ENCODE data around the gene MATCAP1.

MATCAP1 gene

GRCh38 chr16:67183627-67184452 is at the start of gene MATCAP1:
Gene MATCAP1, minus strand, starts transcription at chr16:67183963. Its CDS starts 3,353 bp downstream, at chr16:67180610.
- peak; percentile 49 for FAIRE-seq

GRCh38 chr16:67230809-67231660 is 47.3 kb upstream of the MATCAP1 start:
- no peak for FAIRE-seq

- FAIRE-seq, result no peak
These were observed 46.4 kb upstream of the MATCAP1 start for GRCh38 chr16:67229906-67230808.

- FAIRE-seq, result no peak
These were observed 45.1 kb upstream of the MATCAP1 start for GRCh38 chr16:67228905-67229304.

DNA sequence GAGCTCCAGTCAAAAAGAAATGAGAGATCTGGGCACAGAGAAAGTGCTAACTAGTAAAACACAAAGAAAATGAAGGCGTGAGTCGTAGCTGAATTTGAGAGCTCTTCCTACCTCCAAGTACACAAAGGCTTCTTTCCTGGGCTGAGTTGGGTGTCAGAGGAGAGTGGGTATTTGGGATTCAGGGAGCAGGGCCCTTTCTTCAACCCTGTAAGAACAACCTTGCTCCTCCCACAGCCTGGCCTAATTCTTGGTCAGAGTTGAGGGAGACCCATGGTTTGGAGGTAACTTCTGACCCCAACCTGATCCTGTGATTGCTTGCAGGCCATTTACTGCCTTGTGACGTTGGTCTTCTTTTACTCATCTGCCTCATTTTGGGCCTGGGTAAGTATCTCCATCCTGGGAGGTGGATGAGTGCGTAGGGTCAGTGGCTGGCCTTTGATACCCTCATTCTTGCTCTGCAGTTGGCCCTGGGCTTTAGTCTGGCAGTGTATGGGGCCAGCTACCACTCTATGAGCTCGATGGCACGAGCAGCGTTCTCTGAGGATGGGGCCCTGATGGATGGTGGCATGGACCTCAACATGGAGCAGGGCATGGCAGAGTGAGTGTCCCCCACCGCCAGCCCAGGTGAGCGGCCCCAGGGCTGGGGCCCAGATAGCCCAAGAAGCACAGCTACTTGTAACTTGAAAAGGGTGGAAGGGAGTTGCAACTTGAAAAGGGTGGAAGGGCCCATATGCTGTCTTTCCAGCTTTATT is 44.4 kb upstream of the MATCAP1 start:
- FAIRE-seq, result no peak

DNA sequence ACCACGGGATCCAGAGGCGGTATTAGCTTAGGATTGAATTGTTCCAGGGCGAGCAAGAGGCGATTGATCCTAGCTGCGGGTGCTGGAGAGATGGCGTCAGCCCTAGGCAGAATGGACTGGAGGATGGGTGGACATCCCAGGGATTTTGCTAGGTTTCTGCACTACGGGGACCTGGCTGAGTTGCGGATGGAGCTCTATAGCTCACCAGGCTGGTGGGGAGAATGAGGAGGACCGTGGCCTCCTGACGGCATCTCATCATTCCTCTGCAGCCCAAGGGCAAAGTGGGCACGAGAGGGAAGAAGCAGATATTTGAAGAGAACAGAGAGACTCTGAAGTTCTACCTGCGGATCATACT is 43.8 kb upstream of the MATCAP1 start:
- FAIRE-seq, result no peak

DNA sequence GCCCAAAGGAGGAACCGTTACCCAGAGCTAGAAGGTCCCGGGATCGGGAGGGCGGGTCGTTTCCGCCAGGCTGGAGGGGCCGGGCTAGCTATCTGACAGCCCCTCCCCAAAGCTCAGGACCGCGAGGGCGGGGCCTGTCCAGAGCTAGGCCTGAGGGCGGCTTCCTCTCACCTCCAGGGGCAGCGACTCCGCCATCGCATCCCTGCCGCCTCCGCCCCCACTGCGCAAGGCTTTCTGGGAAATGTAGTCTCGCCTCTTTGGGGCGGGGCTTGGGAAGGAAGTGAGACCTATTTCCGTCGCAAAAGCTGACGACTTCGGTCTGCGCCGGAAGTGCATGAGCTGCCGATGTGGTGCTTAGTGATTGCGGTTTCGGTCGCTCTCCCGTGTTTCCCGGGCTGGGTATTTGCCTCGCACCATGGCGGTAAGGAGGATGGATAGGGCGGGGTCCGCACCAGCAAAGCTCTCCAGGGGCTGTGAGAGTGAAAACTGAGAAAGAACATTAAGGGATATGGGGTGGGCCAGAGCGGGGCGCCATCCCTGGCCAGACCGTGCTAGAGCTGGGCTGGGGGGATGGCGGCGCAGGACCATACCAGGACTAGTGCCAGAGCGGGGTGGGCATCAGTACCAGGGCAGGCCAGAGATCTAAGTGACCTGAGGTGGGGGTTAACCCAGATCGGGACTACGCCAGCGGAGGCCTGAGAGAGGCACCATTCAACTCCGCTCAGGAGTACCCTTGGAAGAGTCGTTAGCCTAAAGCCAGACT is 43.2 kb upstream of the MATCAP1 start, which contains the start of gene TMEM208:
TSS of gene TMEM208 (plus strand) at position 327 of the 763 bp plus-strand sequence. CDS start at position 416, 89 bp downstream.
- FAIRE-seq, result peak; percentile 84

GRCh38 chr16:67226295-67226803 is 42.6 kb upstream of the MATCAP1 start:
- no peak for FAIRE-seq

GRCh38 chr16:67223992-67224391 is 40.2 kb upstream of the MATCAP1 start:
- FAIRE-seq, result no peak

GRCh38 chr16:67216612-67217490 is 33.1 kb upstream of the MATCAP1 start:
- no peak for FAIRE-seq

DNA sequence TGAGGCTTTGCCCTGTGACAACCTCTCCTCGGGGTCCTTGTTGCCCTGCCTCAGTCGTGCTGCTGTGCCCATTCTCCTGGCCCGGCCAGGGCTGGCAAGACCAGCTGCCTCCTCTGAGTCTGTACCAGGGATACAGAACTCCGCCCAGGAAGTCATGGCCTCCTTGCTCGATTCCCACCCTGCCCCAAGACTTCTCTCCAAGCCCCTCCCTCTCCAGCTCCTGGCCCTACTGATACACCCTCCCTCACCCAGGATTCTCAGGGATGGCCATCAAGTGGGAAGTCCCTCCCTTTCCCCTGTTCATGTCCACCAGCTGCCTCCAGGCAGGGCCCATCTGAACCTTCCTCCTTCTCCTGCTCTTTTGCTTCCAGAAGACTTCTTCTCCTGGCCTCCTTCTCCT is 31.9 kb upstream of the MATCAP1 start:
- no peak for FAIRE-seq

DNA sequence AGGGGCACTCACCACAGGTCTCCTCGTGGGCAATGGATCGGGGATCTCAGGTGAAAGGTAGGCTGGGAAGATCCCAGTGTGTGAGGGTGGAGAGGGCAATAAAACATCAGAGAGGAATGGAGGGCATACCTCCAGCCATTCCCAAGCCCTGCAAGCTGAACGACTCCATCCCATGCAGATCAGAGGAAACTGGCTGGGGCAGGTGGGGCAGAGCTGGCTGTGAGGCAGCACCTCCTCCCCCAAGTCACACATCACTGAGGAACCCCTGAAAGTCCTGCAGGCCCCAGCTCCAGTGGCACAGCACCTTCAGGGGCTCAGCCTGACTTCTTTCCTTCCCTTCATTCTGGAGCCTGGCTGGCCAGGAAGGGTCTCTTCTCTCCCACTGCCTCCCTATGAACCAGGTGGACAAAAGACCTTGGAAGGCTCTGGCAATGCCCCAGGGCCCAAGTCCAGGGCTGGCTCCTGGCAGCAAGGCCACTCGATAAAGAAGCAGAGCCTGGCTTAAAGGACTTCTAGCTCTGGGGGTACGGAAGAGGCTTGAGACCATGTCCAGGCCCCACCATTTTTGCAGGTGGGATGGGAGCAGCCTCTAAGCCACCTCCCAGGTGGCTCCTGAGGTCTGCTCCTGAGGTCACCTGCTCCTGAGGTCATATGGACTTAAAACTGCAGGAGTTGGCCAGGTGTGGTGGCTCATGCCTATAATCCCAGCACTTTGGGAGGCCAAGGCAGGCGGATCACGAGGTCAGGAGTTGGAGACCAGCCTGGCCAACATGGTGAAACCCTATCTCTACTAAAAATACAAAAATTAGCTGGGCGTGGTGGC is 29.6 kb upstream of the MATCAP1 start:
- no peak for FAIRE-seq

GRCh38 chr16:67212766-67213165 is 29.0 kb upstream of the MATCAP1 start:
- FAIRE-seq, result no peak

DNA sequence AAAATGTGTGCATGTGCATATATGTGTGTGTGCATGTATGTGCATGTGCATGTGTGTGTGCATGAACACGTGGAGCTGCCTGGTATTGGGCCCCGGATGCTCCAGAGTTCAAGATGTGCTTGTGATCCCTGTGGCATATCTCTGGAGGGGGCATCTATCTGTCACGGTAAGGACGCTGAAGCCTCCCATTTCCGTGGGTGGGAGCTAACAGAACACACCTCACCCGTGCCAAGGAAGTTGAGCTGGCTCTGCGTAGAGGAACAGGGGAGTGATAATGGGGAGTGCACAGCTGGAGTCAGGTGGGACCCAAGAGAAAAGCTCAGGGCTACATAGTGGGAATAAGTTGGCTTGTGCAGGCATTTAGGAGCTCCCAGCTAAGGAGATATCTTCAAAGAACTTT is 27.9 kb upstream of the MATCAP1 start:
- FAIRE-seq, result no peak

- no peak for FAIRE-seq
These were observed 26.5 kb upstream of the MATCAP1 start for GRCh38 chr16:67210069-67210937.

- FAIRE-seq, result no peak
These were observed 25.8 kb upstream of the MATCAP1 start for GRCh38 chr16:67209565-67209964.

DNA sequence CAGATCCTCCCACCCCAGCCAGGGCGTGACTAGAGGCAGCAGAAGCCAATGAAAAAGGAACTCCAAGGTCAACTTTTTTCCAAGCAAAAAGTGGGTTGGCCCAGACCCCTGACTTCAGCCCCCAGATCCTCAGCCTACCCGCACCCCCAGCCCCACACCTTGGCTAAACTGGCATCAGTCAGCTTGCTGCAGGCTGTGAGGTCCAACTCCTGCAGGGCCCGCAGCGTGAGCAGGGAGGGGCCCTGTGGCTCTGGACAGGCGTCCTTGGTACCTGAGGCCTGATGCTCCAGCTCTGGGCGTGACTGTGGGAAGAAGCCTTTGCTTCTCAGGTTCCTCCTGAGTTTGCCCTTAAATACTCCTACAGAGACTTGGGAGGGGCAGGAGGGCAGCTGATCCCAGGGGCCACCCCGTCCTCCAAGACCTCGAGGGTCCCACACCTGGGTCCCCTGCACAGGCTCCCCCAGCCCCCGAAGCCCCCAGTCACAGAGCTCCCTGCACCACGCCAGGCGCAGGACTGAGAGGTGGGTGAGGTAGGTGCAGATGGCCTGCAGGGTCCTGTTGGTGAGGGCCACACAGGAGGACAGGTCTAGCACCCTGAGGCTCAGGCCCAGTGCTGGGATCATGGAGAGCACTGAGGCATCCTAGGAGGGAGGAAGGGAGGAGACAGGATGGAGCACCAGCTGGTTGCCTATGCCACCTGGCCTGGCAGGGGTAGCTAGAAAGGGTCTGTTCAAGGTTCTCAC is 24.6 kb upstream of the MATCAP1 start:
- FAIRE-seq, result no peak

Data from islet of Langerhans (tissue), 1 donor.